Spleen (tissue), 7 donors: ENCODE results near the gene ATP9A.

Source experiments
- POLR2A ChIP-seq, 3 donors: fragments of 450-650 bp; IDR thresholded peaks; one replicate each; pipeline ENCODE4 v1.5.1; 2017; ENCODE audit warnings: antibody characterized with exemption in 3 of 3, mild to moderate bottlenecking in 1 of 3
- TF ChIP-seq, protein P1 (sequence below), 11 experiments: fragments of 200-600 bp in 7 of 11; fragments of 450-650 bp in 4 of 11; sonication (generic) in 4 of 11; IDR thresholded peaks in 8 of 11; conservative IDR thresholded peaks in 3 of 11; 1 replicate in 7 of 11; 2 replicates in 4 of 11; pipeline versions ENCODE4 v1.4.0 to v1.8.0; 2016 to 2021; ENCODE audit warnings: antibody characterized with exemption in 11 of 11, inconsistent platforms in 4 of 11, mild to moderate bottlenecking in 1 of 11
- donor health status: DM: no; HTN: no; CAD: no; lungs with moderate emphysema.
- donor health status: DM: no; HTN: no; CAD: no.
- donor health status: DM: no; HTN: no; CAD: no.

DNA sequence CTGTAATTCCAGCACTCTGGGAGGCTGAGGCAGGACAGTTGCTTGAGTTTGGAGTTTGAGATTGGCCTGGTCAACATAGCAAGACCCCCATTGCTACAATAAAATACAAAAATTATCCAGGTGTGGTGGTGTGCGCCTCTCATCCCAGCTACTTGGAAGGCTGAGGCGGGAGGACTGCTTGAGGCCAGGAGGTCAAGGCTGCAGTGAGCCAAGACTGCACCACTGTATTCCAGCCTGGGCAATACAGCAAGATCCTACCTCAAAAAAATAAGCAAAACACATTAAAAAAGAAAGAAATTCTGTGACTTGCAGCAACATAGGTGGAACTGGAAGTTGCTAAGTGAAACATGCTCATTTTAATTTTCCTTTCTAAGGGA lies 119.6 kb downstream of the ATP9A start:
- TF ChIP-seq, protein P1, sequence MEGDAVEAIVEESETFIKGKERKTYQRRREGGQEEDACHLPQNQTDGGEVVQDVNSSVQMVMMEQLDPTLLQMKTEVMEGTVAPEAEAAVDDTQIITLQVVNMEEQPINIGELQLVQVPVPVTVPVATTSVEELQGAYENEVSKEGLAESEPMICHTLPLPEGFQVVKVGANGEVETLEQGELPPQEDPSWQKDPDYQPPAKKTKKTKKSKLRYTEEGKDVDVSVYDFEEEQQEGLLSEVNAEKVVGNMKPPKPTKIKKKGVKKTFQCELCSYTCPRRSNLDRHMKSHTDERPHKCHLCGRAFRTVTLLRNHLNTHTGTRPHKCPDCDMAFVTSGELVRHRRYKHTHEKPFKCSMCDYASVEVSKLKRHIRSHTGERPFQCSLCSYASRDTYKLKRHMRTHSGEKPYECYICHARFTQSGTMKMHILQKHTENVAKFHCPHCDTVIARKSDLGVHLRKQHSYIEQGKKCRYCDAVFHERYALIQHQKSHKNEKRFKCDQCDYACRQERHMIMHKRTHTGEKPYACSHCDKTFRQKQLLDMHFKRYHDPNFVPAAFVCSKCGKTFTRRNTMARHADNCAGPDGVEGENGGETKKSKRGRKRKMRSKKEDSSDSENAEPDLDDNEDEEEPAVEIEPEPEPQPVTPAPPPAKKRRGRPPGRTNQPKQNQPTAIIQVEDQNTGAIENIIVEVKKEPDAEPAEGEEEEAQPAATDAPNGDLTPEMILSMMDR (IDR thresholded peaks at IDR 0.05 in 8 of 11, conservative IDR thresholded peaks at IDR 0.05 in 3 of 11): no peak
- no peak for TF ChIP-seq POLR2A (IDR thresholded peaks at IDR 0.05)
